A673 (cell line): ENCODE measurements around the gene TSPYL4. TPM values are rescaled to one million over a fixed set of nuclear protein-coding genes. Genes with fewer than 3 reads are reported as not detected.

Experiments
- BruUV-seq: library from RNA; stranded (reverse); fragments of 400-500 nt; replicated peaks from 2 replicates; lab custom pipeline; 2021; lab: Mats Ljungman, UMichigan
- CTCF ChIA-PET: fragments of 300-600 bp; sonication (Branson Sonifier 250); formaldehyde crosslinking; loops from one replicate; lab custom pipeline; 2022; ENCODE audit warnings: antibody characterized with exemption; lab: Charles Lee
- POLR2A ChIA-PET: fragments of 300-600 bp; sonication (Branson Sonifier 250); formaldehyde crosslinking; loops from one replicate; lab custom pipeline; 2022; ENCODE audit warnings: antibody characterized with exemption; ENCODE audit not compliant: low non-redundant PET; lab: Charles Lee
- DNase-seq: peaks from one replicate; pipeline ENCODE4 v3.0.0-alpha.2; 2015; ENCODE audit warnings: low spot score
- H3K27ac ChIP-seq: fragments of 200-600 bp; sonication (generic); 2 replicates; pipeline ENCODE4 v1.5.1; 2016; ENCODE audit warnings: mixed run types, low read depth, mild to moderate bottlenecking, mixed read lengths, antibody characterized with exemption, low read length; ENCODE audit not compliant: poor library complexity, severe bottlenecking
- H3K27me3 ChIP-seq: fragments of 200-600 bp; sonication (generic); replicated peaks from 2 replicates; pipeline ENCODE4 v1.6.1; 2017; ENCODE audit warnings: mixed run types, low read depth, mild to moderate bottlenecking, mixed read lengths, antibody characterized with exemption, low read length; ENCODE audit not compliant: insufficient read depth, poor library complexity
- H3K36me3 ChIP-seq: fragments of 200-600 bp; sonication (generic); 2 replicates; pipeline ENCODE4 v1.6.1; 2016; ENCODE audit warnings: mixed run types, mild to moderate bottlenecking, mixed read lengths, antibody characterized with exemption, low read length; ENCODE audit not compliant: insufficient read depth, poor library complexity, severe bottlenecking
- H3K4me1 ChIP-seq: fragments of 200-600 bp; sonication (generic); 2 replicates; pipeline ENCODE4 v1.6.1; 2017; ENCODE audit warnings: mixed run types, mild to moderate bottlenecking, mixed read lengths, antibody characterized with exemption, low read length; ENCODE audit not compliant: insufficient read depth, poor library complexity, severe bottlenecking
- H3K4me3 ChIP-seq: fragments of 200-600 bp; sonication (generic); 2 replicates; pipeline ENCODE4 v1.5.1; 2016; ENCODE audit warnings: low read depth, mixed run types, mild to moderate bottlenecking, mixed read lengths, low read length; ENCODE audit not compliant: poor library complexity, severe bottlenecking
- H3K9me3 ChIP-seq: fragments of 200-600 bp; sonication (generic); 2 replicates; pipeline ENCODE4 v1.6.1; 2016; ENCODE audit warnings: mixed run types, low read depth, mild to moderate bottlenecking, mixed read lengths, antibody characterized with exemption, low read length; ENCODE audit not compliant: poor library complexity, severe bottlenecking
- CTCF ChIP-seq: fragments of 300-800, 200-600 bp; sonication (generic); conservative IDR thresholded peaks from 2 replicates; pipeline ENCODE4 v1.5.1; 2017; ENCODE audit warnings: low read depth, mild to moderate bottlenecking, antibody characterized with exemption, low read length, moderate library complexity, mixed read lengths
- EZH2 ChIP-seq: fragments of 200-600 bp; sonication (generic); IDR thresholded peaks from 2 replicates; pipeline ENCODE4 v1.6.1; 2017; ENCODE audit warnings: borderline replicate concordance, low read depth, mild to moderate bottlenecking, mixed read lengths, antibody characterized with exemption, low read length; ENCODE audit not compliant: poor library complexity, severe bottlenecking
- intact Hi-C: fragments of 100-400 bp; cut with micrococcal nuclease; formaldehyde crosslinking; loops from one replicate; pipeline ENCODE4 v1.10.0; 2022; ENCODE audit not compliant: unreplicated experiment
- total RNA-seq: library from RNA; stranded (reverse); gene quantifications from 2 replicates; pipeline ENCODE4 v1.2.3, GENCODE V29; 2021

The TSPYL4 gene
- total RNA-seq, 1 experiment from 2014 or later, result 17.2 TPM

- Histone ChIP-seq H3K9me3 (no peaks in the 10 kb centered on the region), H3K36me3 (peaks cover 5% of the 10 kb centered on the region), H3K27me3 (no peaks in the 10 kb centered on the region), H3K27ac (peak overlapping the region; percentile 92), H3K4me3 (peak overlapping the region; percentile 94), H3K4me1 (peaks cover 33% of the 10 kb centered on the region)
- POLR2A ChIA-PET, result no interaction called here
- no peak for TF ChIP-seq EZH2
- TF ChIP-seq CTCF, result no peak
- intact Hi-C loops, result loop anchor here (10.0 kb wide), 1 partner anchor 154 kb away; no protein-coding TSS in a partner anchor
- CTCF ChIA-PET, result interaction anchor here (0.6 to 1.0 kb wide), 2 partner anchors 12 to 57 kb away, joined by 4 to 5 read pairs; no protein-coding TSS in a partner anchor
- BruUV-seq, result TSS peak; percentile 40
- DNase-seq, result no peak
These were observed 26.5 kb upstream of the TSPYL4 start for GRCh38 chr6:116280161-116280932.

GRCh38 chr6:116279232-116280160 lies 25.6 kb upstream of the TSPYL4 start, which contains the start of gene TSPYL1:
TSS of gene TSPYL1 (minus strand) at chr6:116279930. CDS start at chr6:116279830, 100 bp downstream.
- H3K27ac ChIP-seq, result peak within 1 kb of the TSS; percentile 92
- no peaks in the 10 kb centered on the region for H3K9me3 ChIP-seq
- BruUV-seq, result no TSS peak
- H3K4me1 ChIP-seq, result peaks cover 33% of the 10 kb centered on the region
- peaks cover 5% of the 10 kb centered on the region for H3K36me3 ChIP-seq
- TF ChIP-seq EZH2 (no peak), CTCF (0 out of 2 replicates have a peak, but pooled peaks have one; percentile 18)
- no peaks in the 10 kb centered on the region for H3K27me3 ChIP-seq
- ChIA-PET POLR2A (interaction anchor here (0.6 kb wide), 1 partner anchor 292 kb away, joined by 4 read pairs; the partner anchor contains the start of gene RWDD1), CTCF (interaction anchor here (1.0 kb wide), 1 partner anchor 11 kb away, joined by 5 read pairs; no protein-coding TSS in a partner anchor)
- peak; percentile 97 for DNase-seq
- intact Hi-C loops, result loop anchor here (5.0 to 10.0 kb wide), 3 partner anchors 155 to 565 kb away; no protein-coding TSS in a partner anchor
- peak within 1 kb of the TSS; percentile 94 for H3K4me3 ChIP-seq

- Histone ChIP-seq H3K9me3 (no peaks in the 10 kb centered on the region), H3K4me1 (peaks cover 33% of the 10 kb centered on the region), H3K36me3 (peaks cover 5% of the 10 kb centered on the region), H3K27me3 (no peaks in the 10 kb centered on the region), H3K27ac (peak overlapping the region; percentile 92), H3K4me3 (peak overlapping the region; percentile 94)
- CTCF ChIA-PET, result no interaction called here
- TSS peak; percentile 48 for BruUV-seq
- POLR2A ChIA-PET, result no interaction called here
- intact Hi-C loops, result loop anchor here (5.0 to 10.0 kb wide), 2 partner anchors 368 to 566 kb away; no protein-coding TSS in a partner anchor
- no peak for TF ChIP-seq EZH2
- TF ChIP-seq CTCF, result no peak
- DNase-seq, result no peak
These were observed 25.0 kb upstream of the TSPYL4 start for GRCh38 chr6:116278854-116279231.
